Endodermal cell (in vitro differentiated cells): ENCODE measurements around the gene SLC22A13. TPM values are rescaled to one million over a fixed set of nuclear protein-coding genes. Genes with fewer than 3 reads are reported as not detected.
A peak's percentile ranks its signal among the peaks of the same experiment; 100 is the strongest.
"Not testable (repeated sequence)": the region's sequence is repeated elsewhere in the genome, so short reads cannot be mapped to it uniquely, and the experiment has no call there.

ENCODE experiments used
- DNase-seq: peaks from one replicate; pipeline ENCODE4 v3.0.0-alpha.2; 2017
- H3K27ac ChIP-seq: 2 replicates; pipeline ENCODE4 v1.5.1; 2013; ENCODE audit warnings: mild to moderate bottlenecking, low read depth, low read length, moderate library complexity
- H3K27me3 ChIP-seq: 2 replicates; pipeline ENCODE4 v1.6.1; 2013; ENCODE audit warnings: mild to moderate bottlenecking, low read length, moderate library complexity; ENCODE audit not compliant: insufficient read depth, control insufficient read depth, poor library complexity, severe bottlenecking
- H3K36me3 ChIP-seq: 2 replicates; pipeline ENCODE4 v1.7.0; 2013; ENCODE audit warnings: mild to moderate bottlenecking, low read length, moderate library complexity; ENCODE audit not compliant: control insufficient read depth, insufficient read depth
- H3K4me1 ChIP-seq: one replicate; pipeline ENCODE4 v1.7.0; 2013; ENCODE audit warnings: low read length; ENCODE audit not compliant: control insufficient read depth, insufficient read depth
- H3K4me3 ChIP-seq: 2 replicates; pipeline ENCODE4 v1.5.1; 2013; ENCODE audit warnings: mild to moderate bottlenecking, low read length, moderate library complexity
- H3K9ac ChIP-seq: 2 replicates; pipeline ENCODE4 v1.6.1; 2013; ENCODE audit warnings: mild to moderate bottlenecking, low read length, moderate library complexity; ENCODE audit not compliant: poor library complexity, severe bottlenecking; ENCODE audit errors: extremely low read depth
- H3K9me3 ChIP-seq: 2 replicates; pipeline ENCODE4 v1.6.1; 2013; ENCODE audit warnings: mild to moderate bottlenecking, low read length, moderate library complexity; ENCODE audit not compliant: control insufficient read depth
- H3K27ac Mint-ChIP-seq: 2 replicates; pipeline ENCODE4 v1.8.0; 2020; ENCODE audit warnings: mixed read lengths
- H3K27me3 Mint-ChIP-seq: 2 replicates; pipeline ENCODE4 v1.8.0; 2021; ENCODE audit warnings: mild to moderate bottlenecking, mixed read lengths; ENCODE audit not compliant: insufficient read depth
- H3K36me3 Mint-ChIP-seq: 2 replicates; pipeline ENCODE4 v1.8.0; 2020; ENCODE audit warnings: low read depth, mixed read lengths
- H3K4me1 Mint-ChIP-seq: 2 replicates; pipeline ENCODE4 v1.8.0; 2020; ENCODE audit warnings: mixed read lengths
- H3K4me3 Mint-ChIP-seq: 2 replicates; pipeline ENCODE4 v1.8.0; 2020; ENCODE audit warnings: mild to moderate bottlenecking, moderate library complexity, mixed read lengths
- H3K9me3 Mint-ChIP-seq: 2 replicates; pipeline ENCODE4 v1.8.0; 2020; ENCODE audit warnings: mild to moderate bottlenecking, mixed read lengths
- WGBS, 2 experiments: methylation state at CpG; one replicate each; pipeline versions ENCODE4 v1.1.5 to v1.1.7; 2013; ENCODE audit warnings: missing lambda C conversion rate in 2 of 2, mixed read lengths in 1 of 2; ENCODE audit not compliant: insufficient coverage in 1 of 2, insufficient read length in 1 of 2; 5-methylcytosine and 5-hydroxymethylcytosine counted together
- total RNA-seq, 2 donors: library from RNA; stranded (reverse); fragmentation: NEBNext Ultra II Directional in 1 of 2; extraction: Animal tissue kit (Norgen Biotek cat#: 25700) in 1 of 2; gene quantifications; 2 replicates in 1 of 2; 3 replicates in 1 of 2; pipeline ENCODE4 v1.2.1, GENCODE V29; 2021
- TF ChIP-seq, protein P1 (sequence below): fragments of 200-600 bp; sonication (generic); conservative IDR thresholded peaks from 2 replicates; pipeline ENCODE4 v1.5.0; 2021; ENCODE audit warnings: antibody characterized with exemption, mild to moderate bottlenecking

Gene SLC22A13
- total RNA-seq, 2 donors from 2014 or later: 0.13 to 0.33 TPM

GRCh38 chr3:38297053-38297452 is 31.4 kb downstream of the SLC22A13 start:
- not testable (repeated sequence) for H3K9me3 Mint-ChIP-seq, DNase-seq, H3K9me3 ChIP-seq, H3K4me1 ChIP-seq, H3K36me3 ChIP-seq, H3K9ac ChIP-seq, H3K4me3 ChIP-seq, H3K36me3 Mint-ChIP-seq, H3K27me3 ChIP-seq, H3K27me3 Mint-ChIP-seq, H3K27ac ChIP-seq, H3K27ac Mint-ChIP-seq, H3K4me3 Mint-ChIP-seq
- WGBS, 2 experiments: 93 to 94% methylated on average over 3 to 4 of the region's 4 CpGs
- peaks cover 38% of the 10 kb centered on the region for H3K4me1 Mint-ChIP-seq

GRCh38 chr3:38297537-38297936 is 31.9 kb downstream of the SLC22A13 start:
- no peaks in the 10 kb centered on the region for H3K9me3 ChIP-seq
- H3K9ac ChIP-seq: no peak overlapping the region
- no peak for DNase-seq
- no peaks in the 10 kb centered on the region for H3K27me3 ChIP-seq
- no peaks in the 10 kb centered on the region for H3K9me3 Mint-ChIP-seq
- no peak overlapping the region for H3K4me3 ChIP-seq
- H3K27ac ChIP-seq: no peak overlapping the region
- H3K36me3 ChIP-seq: no peaks in the 10 kb centered on the region
- H3K4me1 Mint-ChIP-seq: peaks cover 36% of the 10 kb centered on the region
- TF ChIP-seq, protein P1, sequence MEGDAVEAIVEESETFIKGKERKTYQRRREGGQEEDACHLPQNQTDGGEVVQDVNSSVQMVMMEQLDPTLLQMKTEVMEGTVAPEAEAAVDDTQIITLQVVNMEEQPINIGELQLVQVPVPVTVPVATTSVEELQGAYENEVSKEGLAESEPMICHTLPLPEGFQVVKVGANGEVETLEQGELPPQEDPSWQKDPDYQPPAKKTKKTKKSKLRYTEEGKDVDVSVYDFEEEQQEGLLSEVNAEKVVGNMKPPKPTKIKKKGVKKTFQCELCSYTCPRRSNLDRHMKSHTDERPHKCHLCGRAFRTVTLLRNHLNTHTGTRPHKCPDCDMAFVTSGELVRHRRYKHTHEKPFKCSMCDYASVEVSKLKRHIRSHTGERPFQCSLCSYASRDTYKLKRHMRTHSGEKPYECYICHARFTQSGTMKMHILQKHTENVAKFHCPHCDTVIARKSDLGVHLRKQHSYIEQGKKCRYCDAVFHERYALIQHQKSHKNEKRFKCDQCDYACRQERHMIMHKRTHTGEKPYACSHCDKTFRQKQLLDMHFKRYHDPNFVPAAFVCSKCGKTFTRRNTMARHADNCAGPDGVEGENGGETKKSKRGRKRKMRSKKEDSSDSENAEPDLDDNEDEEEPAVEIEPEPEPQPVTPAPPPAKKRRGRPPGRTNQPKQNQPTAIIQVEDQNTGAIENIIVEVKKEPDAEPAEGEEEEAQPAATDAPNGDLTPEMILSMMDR: no peak
- H3K4me1 ChIP-seq: peaks cover 5% of the 10 kb centered on the region
- no peaks in the 10 kb centered on the region for H3K36me3 Mint-ChIP-seq
- no peak overlapping the region for H3K27ac Mint-ChIP-seq
- no peak overlapping the region for H3K4me3 Mint-ChIP-seq
- peaks cover 1% of the 10 kb centered on the region for H3K27me3 Mint-ChIP-seq

DNA sequence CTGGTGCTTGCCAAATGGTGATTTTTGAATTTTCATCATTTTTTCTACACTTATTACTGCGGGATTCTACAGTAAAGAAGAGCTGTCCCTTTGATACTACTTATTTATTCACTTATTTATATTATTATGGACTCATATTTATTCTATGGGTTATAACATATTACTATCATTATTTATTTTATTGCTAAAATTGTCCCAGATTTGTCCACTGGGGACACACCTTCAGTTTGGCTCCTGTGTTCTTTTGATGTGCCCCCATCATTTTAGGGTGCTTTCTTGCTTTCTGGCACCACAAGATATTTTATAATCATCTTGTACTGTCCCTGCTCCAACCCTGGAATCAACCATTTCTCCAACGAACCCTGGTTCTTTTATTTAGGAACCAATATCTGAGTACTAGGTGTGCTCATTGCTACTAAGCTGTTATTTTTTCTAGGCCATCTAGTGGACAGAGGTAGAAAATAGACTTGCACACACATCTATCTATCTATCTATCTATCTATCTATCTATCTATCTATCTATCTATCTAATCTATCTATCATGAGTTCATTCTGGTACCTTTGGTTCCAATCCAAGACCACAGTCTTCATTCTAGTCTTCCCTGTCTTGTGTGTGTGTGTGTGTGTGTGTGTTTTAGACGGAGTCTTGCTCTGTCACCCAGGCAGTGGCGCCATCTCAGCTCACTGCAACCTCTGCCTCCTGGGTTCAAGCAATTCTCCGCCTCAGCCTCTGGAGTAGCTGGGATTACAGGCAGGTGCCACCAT is 32.5 kb downstream of the SLC22A13 start:
- H3K9me3 Mint-ChIP-seq: no peaks in the 10 kb centered on the region
- DNase-seq: no peak
- WGBS, 2 experiments: 90 to 94% methylated on average over 2 to 5 of the region's 5 CpGs
- Histone ChIP-seq H3K9me3 (no peaks in the 10 kb centered on the region), H3K4me3 (no peak overlapping the region), H3K36me3 (no peaks in the 10 kb centered on the region), H3K27ac (no peak overlapping the region), H3K4me1 (peaks cover 5% of the 10 kb centered on the region), H3K9ac (no peak overlapping the region), H3K27me3 (no peaks in the 10 kb centered on the region)
- H3K4me3 Mint-ChIP-seq: no peak overlapping the region
- peaks cover 33% of the 10 kb centered on the region for H3K4me1 Mint-ChIP-seq
- no peak overlapping the region for H3K27ac Mint-ChIP-seq
- TF ChIP-seq, protein P1: peak; percentile 62
- no peaks in the 10 kb centered on the region for H3K27me3 Mint-ChIP-seq
- no peaks in the 10 kb centered on the region for H3K36me3 Mint-ChIP-seq

DNA sequence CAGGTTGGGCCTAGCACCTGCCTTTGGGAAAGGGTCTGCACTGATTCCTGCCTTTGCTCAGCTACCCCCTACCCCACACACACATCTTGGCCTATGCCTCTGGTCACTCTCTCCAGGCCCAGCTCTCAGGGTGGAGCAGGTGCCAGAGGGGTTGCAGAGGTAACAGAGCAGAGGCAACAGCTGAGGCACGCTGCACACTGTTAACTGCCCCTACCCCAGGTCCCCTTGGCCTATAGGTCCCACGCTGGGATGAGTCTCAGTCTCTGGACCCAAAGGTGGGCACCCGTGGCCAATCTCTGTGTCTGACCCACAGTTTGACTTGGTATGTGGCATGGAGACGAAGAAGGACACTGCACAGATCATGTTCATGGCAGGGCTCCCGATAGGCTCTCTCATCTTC is 41.3 kb downstream of the SLC22A13 start:
- peaks cover 6% of the 10 kb centered on the region for H3K9me3 Mint-ChIP-seq
- H3K27ac ChIP-seq: no peak overlapping the region
- no peak overlapping the region for H3K4me3 ChIP-seq
- H3K36me3 ChIP-seq: no peaks in the 10 kb centered on the region
- TF ChIP-seq, protein P1: no peak
- H3K4me3 Mint-ChIP-seq: no peak overlapping the region
- no peak overlapping the region for H3K27ac Mint-ChIP-seq
- peaks cover 21% of the 10 kb centered on the region for H3K27me3 Mint-ChIP-seq
- H3K36me3 Mint-ChIP-seq: no peaks in the 10 kb centered on the region
- no peaks in the 10 kb centered on the region for H3K4me1 ChIP-seq
- H3K4me1 Mint-ChIP-seq: peaks cover 5% of the 10 kb centered on the region
- DNase-seq: no peak
- H3K9ac ChIP-seq: no peak overlapping the region
- H3K27me3 ChIP-seq: no peaks in the 10 kb centered on the region
- H3K9me3 ChIP-seq: no peaks in the 10 kb centered on the region
- WGBS, 2 experiments: 94 to 100% methylated on average over 1 to 5 of the region's 5 CpGs
